ENCODE results near the gene SERPINI2.

Gene SERPINI2

GRCh38 chr3:167406876-167407492 is 66.9 kb downstream of the SERPINI2 start:
- no peak for DNase-seq (ENCODE audit: extremely low read depth, low read depth)
- TF ChIP-seq CTCF (IDR thresholded peaks at IDR 0.05; ENCODE audit: low read depth, low read length) = no peak; the same call in 1 of the 2 replicates

- DNase-seq (ENCODE audit: extremely low read depth, low read depth) = no peak
- TF ChIP-seq CTCF (IDR thresholded peaks at IDR 0.05; ENCODE audit: low read depth, low read length) = no peak
Observed at GRCh38 chr3:167397826-167398225, 76.0 kb downstream of the SERPINI2 start.

GRCh38 chr3:167396075-167396474 is 77.8 kb downstream of the SERPINI2 start:
- TF ChIP-seq CTCF (IDR thresholded peaks at IDR 0.05; ENCODE audit: low read depth, low read length) = no peak
- DNase-seq (ENCODE audit: extremely low read depth, low read depth) = no peak

GRCh38 chr3:167394003-167394402 is 79.8 kb downstream of the SERPINI2 start:
- no peak for TF ChIP-seq CTCF (IDR thresholded peaks at IDR 0.05; ENCODE audit: low read depth, low read length)
- DNase-seq (ENCODE audit: extremely low read depth, low read depth) = no peak
